MV-4-11 (cell line): Measurements from ENCODE around the gene ZSWIM6.

Experiments used
- DNase-seq: peaks from one replicate; lab custom pipeline; 2025; lab: John Stamatoyannopoulos, UW

ZSWIM6 gene

GRCh38 chr5:61331407-61332357 lies at the start of gene ZSWIM6:
TSS of gene ZSWIM6 (plus strand) at chr5:61332258. CDS start at chr5:61332273, 15 bp downstream.
- DNase-seq = peak; percentile 97

GRCh38 chr5:61283471-61283870 lies 48.6 kb upstream of the ZSWIM6 start:
- no peak for DNase-seq

GRCh38 chr5:61285531-61285930 lies 46.5 kb upstream of the ZSWIM6 start:
- no peak for DNase-seq

- DNase-seq = no peak
Measured at GRCh38 chr5:61286446-61287132, 45.5 kb upstream of the ZSWIM6 start.

GRCh38 chr5:61287474-61287873 lies 44.6 kb upstream of the ZSWIM6 start:
- DNase-seq = no peak

- no peak for DNase-seq
Measured at GRCh38 chr5:61289241-61289640, 42.8 kb upstream of the ZSWIM6 start.

GRCh38 chr5:61289669-61290306 lies 42.3 kb upstream of the ZSWIM6 start:
- DNase-seq = peak; percentile 67

- DNase-seq = no peak
Measured at GRCh38 chr5:61290791-61291210, 41.3 kb upstream of the ZSWIM6 start.

- DNase-seq = no peak
Measured at GRCh38 chr5:61292062-61292657, 39.9 kb upstream of the ZSWIM6 start.

- no peak for DNase-seq
Measured at GRCh38 chr5:61293071-61293470, 39.0 kb upstream of the ZSWIM6 start.

GRCh38 chr5:61293873-61294272 lies 38.2 kb upstream of the ZSWIM6 start:
- DNase-seq = no peak

GRCh38 chr5:61295365-61295764 lies 36.7 kb upstream of the ZSWIM6 start:
- no peak for DNase-seq

- DNase-seq = no peak
Measured at GRCh38 chr5:61298066-61298465, 34.0 kb upstream of the ZSWIM6 start.

GRCh38 chr5:61298580-61298979 lies 33.5 kb upstream of the ZSWIM6 start:
- no peak for DNase-seq

- DNase-seq = no peak
Measured at GRCh38 chr5:61299261-61299681, 32.8 kb upstream of the ZSWIM6 start.

- peak; percentile 76 for DNase-seq
Measured at GRCh38 chr5:61301341-61302199, 30.5 kb upstream of the ZSWIM6 start.

- no peak for DNase-seq
Measured at GRCh38 chr5:61302200-61302563, 29.9 kb upstream of the ZSWIM6 start.

GRCh38 chr5:61303346-61303745 lies 28.7 kb upstream of the ZSWIM6 start:
- DNase-seq = no peak

- no peak for DNase-seq
Measured at GRCh38 chr5:61304590-61305381, 27.3 kb upstream of the ZSWIM6 start.

GRCh38 chr5:61306531-61307131 lies 25.4 kb upstream of the ZSWIM6 start:
- DNase-seq = peak; percentile 62
